CD14-positive monocyte (primary cell): ENCODE data around the gene TANC1. TPM values are rescaled to one million over a fixed set of nuclear protein-coding genes. Genes with fewer than 3 reads are reported as not detected.

Source experiments
- DNase-seq, 3 donors: peaks; one replicate each; pipeline ENCODE4 v3.0.0-alpha.2; 2011 to 2022
- H2AFZ ChIP-seq: 2 replicates; pipeline ENCODE4 v1.6.0; 2012; ENCODE audit warnings: mild to moderate bottlenecking, low read depth, low read length, inconsistent platforms; ENCODE audit not compliant: insufficient read depth, poor library complexity, severe bottlenecking
- H3K27ac ChIP-seq, 2 donors: 1 replicate in 1 of 2; 2 replicates in 1 of 2; pipeline ENCODE4 v1.5.1; 2012 to 2013; ENCODE audit warnings: low read length in 2 of 2, control low read depth in 1 of 2, inconsistent platforms in 1 of 2, low read depth in 1 of 2, mild to moderate bottlenecking in 1 of 2
- H3K27me3 ChIP-seq, 2 donors: one replicate each; pipeline versions ENCODE4 v1.6.0 to v1.6.1; 2011 to 2013; ENCODE audit warnings: low read length in 2 of 2; ENCODE audit not compliant: control insufficient read depth in 2 of 2, insufficient read depth in 2 of 2
- H3K36me3 ChIP-seq, 2 donors: replicated peaks in 1 of 2; 1 replicate in 1 of 2; 2 replicates in 1 of 2; pipeline versions ENCODE4 v1.5.1 to v1.6.1; 2012 to 2013; ENCODE audit warnings: low read length in 2 of 2, control low read depth in 1 of 2, inconsistent platforms in 1 of 2, mild to moderate bottlenecking in 1 of 2; ENCODE audit not compliant: insufficient read depth in 2 of 2, control insufficient read depth in 1 of 2
- H3K4me1 ChIP-seq, 2 donors: 1 replicate in 1 of 2; 2 replicates in 1 of 2; pipeline versions ENCODE4 v1.5.1 to v1.6.1; 2012 to 2013; ENCODE audit warnings: low read length in 2 of 2, control low read depth in 1 of 2, inconsistent platforms in 1 of 2, mild to moderate bottlenecking in 1 of 2, moderate library complexity in 1 of 2; ENCODE audit not compliant: insufficient read depth in 2 of 2, control insufficient read depth in 1 of 2
- H3K4me2 ChIP-seq: replicated peaks from 2 replicates; pipeline ENCODE3; 2012; ENCODE audit warnings: low read length, moderate library complexity, mild to moderate bottlenecking; ENCODE audit not compliant: poor library complexity, severe bottlenecking; ENCODE audit errors: extremely low read depth
- H3K4me3 ChIP-seq, 3 experiments: fragments of 200-600 bp in 1 of 3; sonication (generic) in 1 of 3; replicated peaks in 1 of 3; 1 replicate in 2 of 3; 2 replicates in 1 of 3; pipeline ENCODE4 v1.5.1; 2011 to 2013; ENCODE audit warnings: low read length in 3 of 3, mild to moderate bottlenecking in 3 of 3, control low read depth in 2 of 3, low read depth in 2 of 3, inconsistent platforms in 1 of 3, moderate library complexity in 1 of 3
- H3K79me2 ChIP-seq: 2 replicates; pipeline ENCODE4 v1.6.0; 2012; ENCODE audit warnings: mild to moderate bottlenecking, control low read depth, inconsistent platforms, low read length, moderate library complexity; ENCODE audit not compliant: insufficient read depth
- H3K9ac ChIP-seq: 2 replicates; pipeline ENCODE4 v1.6.0; 2017; ENCODE audit warnings: low read length, mild to moderate bottlenecking; ENCODE audit not compliant: insufficient read depth, poor library complexity, severe bottlenecking
- H3K9me3 ChIP-seq, 2 donors: replicated peaks in 1 of 2; 1 replicate in 1 of 2; 2 replicates in 1 of 2; pipeline versions ENCODE4 v1.5.1 to v1.6.1; 2012 to 2013; ENCODE audit warnings: low read length in 2 of 2, control low read depth in 1 of 2; ENCODE audit not compliant: control insufficient read depth in 1 of 2, insufficient read depth in 1 of 2
- H4K20me1 ChIP-seq: 2 replicates; pipeline ENCODE4 v1.6.0; 2012; ENCODE audit warnings: mild to moderate bottlenecking, low read length, control low read depth, moderate library complexity; ENCODE audit not compliant: insufficient read depth
- H3K27ac Mint-ChIP-seq, 7 donors: one replicate each; pipeline ENCODE4 v1.8.0; 2020; ENCODE audit warnings: mild to moderate bottlenecking in 7 of 7, mixed read lengths in 7 of 7, moderate library complexity in 6 of 7, inconsistent platforms in 2 of 7
- H3K27me3 Mint-ChIP-seq, 3 donors: one replicate each; pipeline ENCODE4 v1.8.0; 2021 to 2022; ENCODE audit warnings: low read depth in 3 of 3, mild to moderate bottlenecking in 3 of 3, mixed read lengths in 3 of 3, moderate library complexity in 3 of 3, inconsistent platforms in 1 of 3
- H3K36me3 Mint-ChIP-seq, 2 donors: one replicate each; pipeline ENCODE4 v1.8.0; 2020; ENCODE audit warnings: mixed read lengths in 2 of 2, inconsistent platforms in 1 of 2, mild to moderate bottlenecking in 1 of 2
- H3K4me1 Mint-ChIP-seq: one replicate; pipeline ENCODE4 v1.8.0; 2020; ENCODE audit warnings: mild to moderate bottlenecking, mixed read lengths
- H3K4me3 Mint-ChIP-seq, 2 donors: one replicate each; pipeline ENCODE4 v1.8.0; 2020; ENCODE audit warnings: mild to moderate bottlenecking in 2 of 2, mixed read lengths in 2 of 2, moderate library complexity in 1 of 2
- H3K9me3 Mint-ChIP-seq, 7 donors: one replicate each; pipeline ENCODE4 v1.8.0; 2020 to 2022; ENCODE audit warnings: mixed read lengths in 7 of 7, mild to moderate bottlenecking in 6 of 7, moderate library complexity in 6 of 7, inconsistent platforms in 2 of 7
- CTCF ChIP-seq: fragments of 200-600 bp; IDR thresholded peaks from one replicate; pipeline ENCODE4 v1.8.0; 2022; ENCODE audit warnings: antibody characterized with exemption, mild to moderate bottlenecking
- WGBS: methylation state at CpG from one replicate; pipeline ENCODE4 v1.1.5; 2013; ENCODE audit warnings: missing lambda C conversion rate; ENCODE audit not compliant: insufficient coverage; 5-methylcytosine and 5-hydroxymethylcytosine counted together
- intact Hi-C, 2 donors: fragments of 100-400 bp; cut with micrococcal nuclease; formaldehyde crosslinking; loops; one replicate each; pipeline versions ENCODE4 v1.15.0 to v1.15.1; 2023
- polyA plus RNA-seq, 3 donors: library from polyadenylated mRNA; depleted of rRNA in 1 of 3; unstranded in 2 of 3; stranded (reverse) in 1 of 3; fragments of 300-500 nt in 2 of 3; fragments of >200 nt in 1 of 3; fragmentation: Illumina TruSeq in 2 of 3; gene quantifications; 1 replicate in 2 of 3; 2 replicates in 1 of 3; pipeline ENCODE4 v1.2.3, GENCODE V29; 2012 to 2021

The TANC1 gene
- polyA plus RNA-seq, 3 donors, result 0.04 TPM; not detected in 2

GRCh38 chr2:159124931-159125467, 156.6 kb downstream of the TANC1 start:
- Mint-ChIP-seq H3K4me3 (no peak overlapping the region), H3K36me3 (no peaks in the 10 kb centered on the region), H3K4me1 (peaks cover 26% of the 10 kb centered on the region), H3K27me3 (peaks cover 0 to 3% (median 3%) of the 10 kb centered on the region in 3 donors), H3K27ac (peak overlapping the region; percentile 52 to 92 (median 83)), H3K9me3 (peaks cover 0 to 4% (median 0%) of the 10 kb centered on the region in 7 donors)
- no CpG with 5 or more reads among the region's 3 CpGs for WGBS
- H4K20me1 ChIP-seq, result no peaks in the 10 kb centered on the region
- peaks cover 0 to 3% of the 10 kb centered on the region in 2 donors for H3K27me3 ChIP-seq
- H3K9ac ChIP-seq, result peak overlapping the region; percentile 16
- H3K36me3 ChIP-seq, result no peaks in the 10 kb centered on the region
- no peaks in the 10 kb centered on the region for H3K79me2 ChIP-seq
- peaks cover 15 to 20% of the 10 kb centered on the region in 2 donors for H3K4me1 ChIP-seq
- peak overlapping the region; percentile 61 for H2AFZ ChIP-seq
- H3K4me2 ChIP-seq, result no peak overlapping the region
- intact Hi-C loops, result no loop called here
- no peak for TF ChIP-seq CTCF
- no peak overlapping the region for H3K4me3 ChIP-seq
- H3K27ac ChIP-seq, result peak overlapping the region; percentile 30 to 80
- DNase-seq, result peak; percentile 14 to 41 (median 15)
- H3K9me3 ChIP-seq, result no peaks in the 10 kb centered on the region

GRCh38 chr2:159125858-159126257, 157.4 kb downstream of the TANC1 start:
- no peaks in the 10 kb centered on the region for H3K9me3 ChIP-seq
- peak overlapping the region in 1 of 7 donors; percentile 4 for H3K27ac Mint-ChIP-seq

More at GRCh38 chr2:159125858-159126257, 157.4 kb downstream of the TANC1 start:
- Mint-ChIP-seq H3K36me3 (no peaks in the 10 kb centered on the region), H3K4me1 (peaks cover 32% of the 10 kb centered on the region), H3K9me3 (peaks cover 0 to 4% (median 0%) of the 10 kb centered on the region in 7 donors), H3K4me3 (no peak overlapping the region), H3K27me3 (peaks cover under 1 to 8% (median 8%) of the 10 kb centered on the region in 3 donors)
- Histone ChIP-seq H3K4me2 (no peak overlapping the region), H3K4me1 (peaks cover 15 to 24% of the 10 kb centered on the region in 2 donors), H3K4me3 (no peak overlapping the region), H3K36me3 (no peaks in the 10 kb centered on the region), H3K79me2 (no peaks in the 10 kb centered on the region), H4K20me1 (no peaks in the 10 kb centered on the region), H3K9ac (no peak overlapping the region), H3K27ac (peak overlapping the region in 1 of 2 donors; percentile 80), H2AFZ (no peak overlapping the region), H3K27me3 (peaks cover 0 to 6% of the 10 kb centered on the region in 2 donors)
- intact Hi-C loops, result no loop called here
- DNase-seq, result peak in 1 of 3 donors; percentile 28
- WGBS, result 58% methylated on average over 2 of the region's 4 CpGs
- TF ChIP-seq CTCF, result no peak
